Measurements from ENCODE around the gene CPLX1. TPM values are rescaled to one million over a fixed set of nuclear protein-coding genes. Genes with fewer than 3 reads are reported as not detected.

The CPLX1 gene
- total and polyA plus RNA-seq, 2 donors (not counting 1 experiment from before 2014, with no cell fraction given) = 0.03 to 0.66 TPM

DNA sequence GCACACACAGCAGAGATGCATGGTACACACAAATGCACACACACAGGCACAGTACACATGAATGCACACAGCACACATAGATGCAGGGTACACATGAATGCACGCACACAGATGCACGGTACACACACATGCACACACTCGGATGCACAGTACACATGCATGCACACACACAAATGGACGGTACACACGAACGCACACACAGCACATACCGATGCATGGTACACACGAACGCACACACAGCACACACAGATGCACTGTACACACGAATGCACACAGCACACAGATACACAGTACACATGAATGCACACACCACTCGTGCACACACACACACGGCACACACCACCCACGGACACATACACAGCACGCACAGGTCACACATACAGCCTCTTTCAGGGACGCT, 43.8 kb upstream of the CPLX1 start:
- Histone ChIP-seq H3K79me2 (ENCODE audit: control insufficient read depth, insufficient read depth, low read length) (no peaks in the 10 kb centered on the region), H3K4me1 (ENCODE audit: control insufficient read depth, extremely low read depth, insufficient read depth, low read length) (no peaks in the 10 kb centered on the region), H3K27me3 (ENCODE audit: control insufficient read depth, insufficient read depth, low read length) (no peaks in the 10 kb centered on the region), H3K4me3 (replicated peaks in 1 of 4; ENCODE audit: control extremely low read depth in 1 of 4, insufficient read depth in 1 of 4, low read depth in 3 of 4, low read length in 4 of 4) (no peak overlapping the region), H3K4me2 (ENCODE audit: extremely low read depth, insufficient read depth, low read length) (no peak overlapping the region), H3K27ac (ENCODE audit: insufficient read depth, low read length) (no peak overlapping the region), H3K9ac (ENCODE audit: insufficient read depth, low read length) (no peak overlapping the region), H3K36me3 (ENCODE audit: control insufficient read depth, insufficient read depth, low read length) (peaks cover 39% of the 10 kb centered on the region), H2AFZ (ENCODE audit: low read length) (no peak overlapping the region), H4K20me1 (ENCODE audit: control insufficient read depth, extremely low read depth, insufficient read depth, low read length) (no peaks in the 10 kb centered on the region), H3K9me3 (ENCODE audit: control insufficient read depth, insufficient read depth, low read depth, low read length) (no peaks in the 10 kb centered on the region)
- DNase-seq (ENCODE audit: low read depth in 2 of 2) = no peak
- TF ChIP-seq, protein P1, sequence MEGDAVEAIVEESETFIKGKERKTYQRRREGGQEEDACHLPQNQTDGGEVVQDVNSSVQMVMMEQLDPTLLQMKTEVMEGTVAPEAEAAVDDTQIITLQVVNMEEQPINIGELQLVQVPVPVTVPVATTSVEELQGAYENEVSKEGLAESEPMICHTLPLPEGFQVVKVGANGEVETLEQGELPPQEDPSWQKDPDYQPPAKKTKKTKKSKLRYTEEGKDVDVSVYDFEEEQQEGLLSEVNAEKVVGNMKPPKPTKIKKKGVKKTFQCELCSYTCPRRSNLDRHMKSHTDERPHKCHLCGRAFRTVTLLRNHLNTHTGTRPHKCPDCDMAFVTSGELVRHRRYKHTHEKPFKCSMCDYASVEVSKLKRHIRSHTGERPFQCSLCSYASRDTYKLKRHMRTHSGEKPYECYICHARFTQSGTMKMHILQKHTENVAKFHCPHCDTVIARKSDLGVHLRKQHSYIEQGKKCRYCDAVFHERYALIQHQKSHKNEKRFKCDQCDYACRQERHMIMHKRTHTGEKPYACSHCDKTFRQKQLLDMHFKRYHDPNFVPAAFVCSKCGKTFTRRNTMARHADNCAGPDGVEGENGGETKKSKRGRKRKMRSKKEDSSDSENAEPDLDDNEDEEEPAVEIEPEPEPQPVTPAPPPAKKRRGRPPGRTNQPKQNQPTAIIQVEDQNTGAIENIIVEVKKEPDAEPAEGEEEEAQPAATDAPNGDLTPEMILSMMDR (conservative IDR thresholded peaks at IDR 0.05 in 1 of 2, IDR thresholded peaks at IDR 0.05 in 1 of 2; ENCODE audit: low read depth in 1 of 2, low read length in 2 of 2) = no peak
- TF ChIP-seq EZH2 (IDR thresholded peaks at IDR 0.05; ENCODE audit: low read length, missing control alignments) = no peak

DNA sequence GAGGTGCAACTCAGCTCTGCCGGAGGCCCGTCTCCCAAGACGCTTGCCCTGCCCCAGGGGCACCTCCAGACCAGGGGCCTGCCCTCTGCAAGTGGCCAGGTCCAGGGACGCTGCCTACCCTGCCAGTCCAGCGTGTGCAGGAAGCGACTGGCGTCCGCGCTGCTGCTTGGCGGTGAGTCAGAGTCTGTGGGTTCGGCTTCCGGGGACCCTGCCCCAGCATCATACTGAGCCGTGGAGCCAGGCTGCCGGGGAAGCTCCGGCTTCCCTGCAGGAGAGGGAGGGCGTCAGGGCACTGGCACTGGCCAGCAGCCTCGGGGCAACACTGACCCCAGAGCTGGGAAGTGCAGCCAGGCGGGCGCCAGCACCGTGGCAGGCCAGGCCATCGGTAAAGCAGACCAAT, 42.5 kb upstream of the CPLX1 start:
- TF ChIP-seq, protein P1 (conservative IDR thresholded peaks at IDR 0.05 in 1 of 2, IDR thresholded peaks at IDR 0.05 in 1 of 2; ENCODE audit: low read depth in 1 of 2, low read length in 2 of 2) = no peak
- TF ChIP-seq EZH2 (IDR thresholded peaks at IDR 0.05; ENCODE audit: low read length, missing control alignments) = no peak
- Histone ChIP-seq H4K20me1 (ENCODE audit: control insufficient read depth, extremely low read depth, insufficient read depth, low read length) (no peaks in the 10 kb centered on the region), H3K9ac (ENCODE audit: insufficient read depth, low read length) (no peak overlapping the region), H3K36me3 (ENCODE audit: control insufficient read depth, insufficient read depth, low read length) (peaks cover 40% of the 10 kb centered on the region), H3K4me3 (replicated peaks in 1 of 4; ENCODE audit: control extremely low read depth in 1 of 4, insufficient read depth in 1 of 4, low read depth in 3 of 4, low read length in 4 of 4) (no peak overlapping the region), H3K4me2 (ENCODE audit: extremely low read depth, insufficient read depth, low read length) (no peak overlapping the region), H3K27ac (ENCODE audit: insufficient read depth, low read length) (no peak overlapping the region), H3K27me3 (ENCODE audit: control insufficient read depth, insufficient read depth, low read length) (no peaks in the 10 kb centered on the region), H3K4me1 (ENCODE audit: control insufficient read depth, extremely low read depth, insufficient read depth, low read length) (no peaks in the 10 kb centered on the region), H3K79me2 (ENCODE audit: control insufficient read depth, insufficient read depth, low read length) (no peaks in the 10 kb centered on the region), H2AFZ (ENCODE audit: low read length) (no peak overlapping the region), H3K9me3 (ENCODE audit: control insufficient read depth, insufficient read depth, low read depth, low read length) (no peaks in the 10 kb centered on the region)
- DNase-seq (ENCODE audit: low read depth in 2 of 2) = no peak

DNA sequence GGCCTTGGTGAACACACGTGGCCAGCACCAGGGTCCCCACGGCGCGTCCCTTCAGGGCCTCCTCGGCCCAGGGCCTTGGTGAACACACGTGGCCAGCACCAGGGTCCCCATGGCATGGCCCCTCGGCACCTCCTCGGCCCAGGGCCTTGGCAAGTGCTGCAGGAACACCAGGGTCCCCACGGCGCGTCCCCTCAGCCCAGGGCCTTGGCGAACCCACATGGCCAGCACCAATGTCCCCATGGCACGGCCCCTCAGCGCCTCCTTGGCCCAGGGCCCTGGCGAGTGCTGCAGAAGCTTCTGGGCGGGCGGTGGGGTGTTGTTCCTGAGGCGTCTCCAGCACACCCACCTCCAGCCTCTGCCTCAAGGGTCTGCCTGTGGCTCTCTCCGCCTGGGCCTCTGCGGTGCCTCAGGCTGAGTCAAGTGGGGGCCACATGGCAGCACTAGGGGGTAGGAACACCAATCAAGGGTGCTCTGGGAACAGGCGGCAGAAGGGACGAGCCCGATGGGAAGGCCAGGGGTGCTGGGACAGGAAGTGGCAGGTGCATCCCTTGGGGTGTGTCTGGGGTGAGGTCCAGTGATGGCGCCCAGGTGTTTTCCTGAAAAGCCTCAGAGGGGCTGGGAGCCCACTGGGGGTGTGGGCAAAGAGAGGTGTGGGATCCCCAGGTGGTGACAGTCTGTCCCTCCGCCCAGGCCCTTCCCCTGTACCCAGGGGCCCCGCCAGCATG, 41.8 kb upstream of the CPLX1 start:
- H3K9me3 ChIP-seq (ENCODE audit: control insufficient read depth, insufficient read depth, low read depth, low read length) = no peaks in the 10 kb centered on the region
- H4K20me1 ChIP-seq (ENCODE audit: control insufficient read depth, extremely low read depth, insufficient read depth, low read length) = no peaks in the 10 kb centered on the region
- H3K79me2 ChIP-seq (ENCODE audit: control insufficient read depth, insufficient read depth, low read length) = no peaks in the 10 kb centered on the region
- no peaks in the 10 kb centered on the region for H3K27me3 ChIP-seq (ENCODE audit: control insufficient read depth, insufficient read depth, low read length)
- TF ChIP-seq EZH2 (IDR thresholded peaks at IDR 0.05; ENCODE audit: low read length, missing control alignments) = no peak
- TF ChIP-seq, protein P1 (conservative IDR thresholded peaks at IDR 0.05 in 1 of 2, IDR thresholded peaks at IDR 0.05 in 1 of 2; ENCODE audit: low read depth in 1 of 2, low read length in 2 of 2) = no peak
- no peaks in the 10 kb centered on the region for H3K4me1 ChIP-seq (ENCODE audit: control insufficient read depth, extremely low read depth, insufficient read depth, low read length)
- H3K9ac ChIP-seq (ENCODE audit: insufficient read depth, low read length) = no peak overlapping the region
- no peak overlapping the region for H2AFZ ChIP-seq (ENCODE audit: low read length)
- H3K4me2 ChIP-seq (ENCODE audit: extremely low read depth, insufficient read depth, low read length) = no peak overlapping the region
- DNase-seq (ENCODE audit: low read depth in 2 of 2) = no peak
- no peak overlapping the region for H3K4me3 ChIP-seq (replicated peaks in 1 of 4; ENCODE audit: control extremely low read depth in 1 of 4, insufficient read depth in 1 of 4, low read depth in 3 of 4, low read length in 4 of 4)
- H3K27ac ChIP-seq (ENCODE audit: insufficient read depth, low read length) = no peak overlapping the region
- peaks cover 44% of the 10 kb centered on the region for H3K36me3 ChIP-seq (ENCODE audit: control insufficient read depth, insufficient read depth, low read length)
